Vagina (tissue), 2 donors: ENCODE results near the gene FHIP1A. TPM values are rescaled to one million over a fixed set of nuclear protein-coding genes. Genes with fewer than 3 reads are reported as not detected.

ENCODE experiments used
- DNase-seq, 2 donors: peaks; one replicate each; pipeline ENCODE4 v3.0.0-alpha.2; 2017; ENCODE audit errors: extremely low spot score in 2 of 2
- H3K27ac ChIP-seq: fragments of 200-600 bp; sonication (generic); one replicate; pipeline ENCODE4 v1.5.1; 2019
- H3K27me3 ChIP-seq: fragments of 200-600 bp; sonication (generic); one replicate; pipeline ENCODE4 v1.5.1; 2019
- H3K36me3 ChIP-seq, 2 donors: fragments of 200-600 bp; sonication (generic); one replicate each; pipeline ENCODE4 v1.5.1; 2017 to 2019
- H3K4me1 ChIP-seq: fragments of 200-600 bp; sonication (generic); one replicate; pipeline ENCODE4 v1.5.1; 2019
- H3K4me3 ChIP-seq, 2 donors: fragments of 200-600 bp; sonication (generic); 1 replicate in 1 of 2; 2 replicates in 1 of 2; pipeline ENCODE4 v1.5.1; 2016 to 2019
- H3K9me3 ChIP-seq: fragments of 200-600 bp; sonication (generic); one replicate; pipeline ENCODE4 v1.5.1; 2019
- POLR2A ChIP-seq, 2 donors: fragments of 450-650 bp; IDR thresholded peaks; one replicate each; pipeline ENCODE4 v1.6.1; 2017; ENCODE audit warnings: antibody characterized with exemption in 2 of 2, mild to moderate bottlenecking in 2 of 2, moderate library complexity in 2 of 2
- POLR2AphosphoS5 ChIP-seq, 2 donors: sonication (generic); formaldehyde crosslinking; IDR thresholded peaks; one replicate each; pipeline ENCODE4 v1.9.0; 2017; ENCODE audit warnings: antibody characterized with exemption in 2 of 2, mild to moderate bottlenecking in 2 of 2, low read depth in 1 of 2; ENCODE audit not compliant: insufficient read depth in 1 of 2
- intact Hi-C: fragments of 100-400 bp; cut with DNase I; formaldehyde crosslinking; loops from one replicate; pipeline ENCODE4 v1.15.1; 2023
- total RNA-seq: library from RNA; depleted of rRNA; stranded (reverse); fragments of >200 nt; gene quantifications from one replicate; pipeline ENCODE4 v1.2.3, GENCODE V29; 2016
- TF ChIP-seq, protein P1 (sequence below), 3 experiments: fragments of 450-650 bp in 2 of 3; fragments of 200-600 bp in 1 of 3; sonication (generic) in 1 of 3; IDR thresholded peaks; one replicate each; pipeline ENCODE4 v1.5.1; 2017 to 2019; ENCODE audit warnings: antibody characterized with exemption in 3 of 3, mild to moderate bottlenecking in 2 of 3, moderate library complexity in 2 of 3

The FHIP1A gene
- total RNA-seq, 1 donor from 2014 or later: 20.4 TPM

DNA sequence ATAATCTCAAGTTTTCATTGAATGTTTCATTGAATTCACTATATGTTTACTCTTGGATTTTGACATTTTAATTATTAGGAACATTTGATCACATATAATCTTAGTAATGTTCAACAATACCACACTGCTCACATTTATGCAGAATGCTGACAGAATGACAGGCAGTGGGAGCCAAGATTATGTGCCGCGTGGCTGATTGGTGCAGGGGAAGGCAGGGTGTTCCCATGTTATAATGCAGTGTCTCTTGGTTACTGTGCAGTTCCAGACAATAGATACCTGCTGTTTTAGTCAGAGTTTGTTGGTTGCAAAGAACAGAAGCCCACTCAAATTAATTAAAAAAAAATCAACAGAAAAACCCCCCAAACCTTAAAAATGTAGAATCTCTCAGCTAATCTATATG lies 33.0 kb downstream of the FHIP1A start:
- intact Hi-C loops: no loop called here
- H3K4me3 ChIP-seq: no peak overlapping the region
- TF ChIP-seq, protein P1, sequence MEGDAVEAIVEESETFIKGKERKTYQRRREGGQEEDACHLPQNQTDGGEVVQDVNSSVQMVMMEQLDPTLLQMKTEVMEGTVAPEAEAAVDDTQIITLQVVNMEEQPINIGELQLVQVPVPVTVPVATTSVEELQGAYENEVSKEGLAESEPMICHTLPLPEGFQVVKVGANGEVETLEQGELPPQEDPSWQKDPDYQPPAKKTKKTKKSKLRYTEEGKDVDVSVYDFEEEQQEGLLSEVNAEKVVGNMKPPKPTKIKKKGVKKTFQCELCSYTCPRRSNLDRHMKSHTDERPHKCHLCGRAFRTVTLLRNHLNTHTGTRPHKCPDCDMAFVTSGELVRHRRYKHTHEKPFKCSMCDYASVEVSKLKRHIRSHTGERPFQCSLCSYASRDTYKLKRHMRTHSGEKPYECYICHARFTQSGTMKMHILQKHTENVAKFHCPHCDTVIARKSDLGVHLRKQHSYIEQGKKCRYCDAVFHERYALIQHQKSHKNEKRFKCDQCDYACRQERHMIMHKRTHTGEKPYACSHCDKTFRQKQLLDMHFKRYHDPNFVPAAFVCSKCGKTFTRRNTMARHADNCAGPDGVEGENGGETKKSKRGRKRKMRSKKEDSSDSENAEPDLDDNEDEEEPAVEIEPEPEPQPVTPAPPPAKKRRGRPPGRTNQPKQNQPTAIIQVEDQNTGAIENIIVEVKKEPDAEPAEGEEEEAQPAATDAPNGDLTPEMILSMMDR (IDR thresholded peaks at IDR 0.05): no peak
- TF ChIP-seq POLR2AphosphoS5 (IDR thresholded peaks at IDR 0.05; ENCODE audit: insufficient read depth in 1 of 2, low read depth in 1 of 2) (no peak), POLR2A (IDR thresholded peaks at IDR 0.05) (no peak)
- DNase-seq: no peak
- no peaks in the 10 kb centered on the region for H3K36me3 ChIP-seq
- no peaks in the 10 kb centered on the region for H3K27me3 ChIP-seq
- H3K27ac ChIP-seq: no peak overlapping the region
- no peaks in the 10 kb centered on the region for H3K4me1 ChIP-seq
- no peaks in the 10 kb centered on the region for H3K9me3 ChIP-seq

DNA sequence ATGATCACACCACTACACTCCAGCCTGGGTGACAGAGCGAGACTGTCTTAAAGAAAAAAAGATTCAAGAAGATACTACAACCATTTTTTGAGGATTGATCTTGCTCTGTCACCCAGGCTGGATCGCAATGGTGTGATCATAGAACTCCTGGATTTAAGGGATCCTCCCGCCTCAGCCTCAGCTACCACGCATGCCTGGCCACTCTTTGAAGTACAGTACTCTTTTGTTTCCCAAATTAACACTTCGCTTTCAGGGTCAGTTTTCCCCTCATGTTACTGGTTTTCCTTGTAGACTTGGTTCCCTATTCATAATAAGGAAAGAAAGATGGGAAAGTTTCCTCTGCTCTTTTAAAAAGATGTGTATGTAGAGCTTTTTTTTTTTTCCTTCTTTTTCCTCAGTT lies 34.3 kb downstream of the FHIP1A start:
- no peak for TF ChIP-seq POLR2A (IDR thresholded peaks at IDR 0.05)
- TF ChIP-seq, protein P1 (IDR thresholded peaks at IDR 0.05): no peak
- no peak for TF ChIP-seq POLR2AphosphoS5 (IDR thresholded peaks at IDR 0.05; ENCODE audit: insufficient read depth in 1 of 2, low read depth in 1 of 2)
- Histone ChIP-seq H3K36me3 (no peaks in the 10 kb centered on the region), H3K9me3 (no peaks in the 10 kb centered on the region), H3K4me1 (no peaks in the 10 kb centered on the region), H3K4me3 (no peak overlapping the region), H3K27me3 (no peaks in the 10 kb centered on the region), H3K27ac (no peak overlapping the region)
- DNase-seq: no peak
- intact Hi-C loops: no loop called here

DNA sequence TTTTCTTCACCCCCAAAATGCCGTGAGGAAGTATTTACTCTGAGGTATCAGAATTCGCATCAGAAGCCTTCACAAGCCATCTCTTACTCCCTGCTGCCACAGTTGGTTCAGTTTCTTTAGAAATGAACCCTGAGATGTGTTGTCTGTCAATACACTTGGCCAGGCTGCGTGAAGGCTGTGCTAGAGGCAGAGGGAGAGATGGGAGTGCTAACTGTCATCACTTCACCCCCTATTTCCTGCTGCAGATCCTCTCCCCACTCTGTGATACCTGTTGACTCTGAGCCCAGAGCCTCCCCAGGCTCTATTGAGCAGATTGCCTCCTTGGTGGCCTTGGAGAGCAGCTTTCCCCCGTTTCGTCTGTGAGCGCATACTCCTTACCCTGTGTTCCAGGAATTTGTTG lies 34.8 kb downstream of the FHIP1A start:
- intact Hi-C loops: no loop called here
- Histone ChIP-seq H3K4me3 (no peak overlapping the region), H3K36me3 (no peaks in the 10 kb centered on the region)

DNA sequence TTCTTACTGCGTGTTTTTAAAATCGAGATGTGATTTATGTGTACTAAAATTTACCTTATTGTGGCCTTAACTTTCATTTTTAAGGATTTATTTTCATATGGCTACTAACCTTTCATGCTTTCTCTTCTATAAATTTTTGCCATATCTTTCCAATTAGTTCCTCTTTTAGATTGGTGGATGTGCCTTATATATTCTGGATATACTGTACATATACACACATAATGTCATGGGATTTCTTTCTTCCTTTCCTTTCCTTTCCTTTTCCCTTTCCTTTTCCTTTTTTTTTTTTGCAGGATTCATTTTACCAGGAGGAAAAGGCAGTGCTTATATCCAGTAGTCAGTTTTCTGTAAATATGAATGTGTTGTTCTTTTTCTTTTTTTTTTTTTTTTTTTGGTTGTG lies 37.2 kb downstream of the FHIP1A start:
- no peak for DNase-seq
- H3K4me1 ChIP-seq: no peaks in the 10 kb centered on the region
- TF ChIP-seq, protein P1 (IDR thresholded peaks at IDR 0.05): no peak
- TF ChIP-seq POLR2AphosphoS5 (IDR thresholded peaks at IDR 0.05; ENCODE audit: insufficient read depth in 1 of 2, low read depth in 1 of 2): no peak
- TF ChIP-seq POLR2A (IDR thresholded peaks at IDR 0.05): no peak
- intact Hi-C loops: no loop called here
- H3K27me3 ChIP-seq: no peaks in the 10 kb centered on the region
- H3K9me3 ChIP-seq: no peaks in the 10 kb centered on the region
- no peak overlapping the region for H3K4me3 ChIP-seq
- H3K36me3 ChIP-seq: no peaks in the 10 kb centered on the region
- H3K27ac ChIP-seq: no peak overlapping the region

More for the DNA sequence above, 34.8 kb downstream of the FHIP1A start:
- H3K27me3 ChIP-seq: no peaks in the 10 kb centered on the region
- H3K27ac ChIP-seq: no peak overlapping the region
- H3K9me3 ChIP-seq: no peaks in the 10 kb centered on the region
- no peaks in the 10 kb centered on the region for H3K4me1 ChIP-seq
- TF ChIP-seq, protein P1 (IDR thresholded peaks at IDR 0.05): no peak
- TF ChIP-seq POLR2AphosphoS5 (IDR thresholded peaks at IDR 0.05; ENCODE audit: insufficient read depth in 1 of 2, low read depth in 1 of 2) (no peak), POLR2A (IDR thresholded peaks at IDR 0.05) (no peak)
- no peak for DNase-seq

DNA sequence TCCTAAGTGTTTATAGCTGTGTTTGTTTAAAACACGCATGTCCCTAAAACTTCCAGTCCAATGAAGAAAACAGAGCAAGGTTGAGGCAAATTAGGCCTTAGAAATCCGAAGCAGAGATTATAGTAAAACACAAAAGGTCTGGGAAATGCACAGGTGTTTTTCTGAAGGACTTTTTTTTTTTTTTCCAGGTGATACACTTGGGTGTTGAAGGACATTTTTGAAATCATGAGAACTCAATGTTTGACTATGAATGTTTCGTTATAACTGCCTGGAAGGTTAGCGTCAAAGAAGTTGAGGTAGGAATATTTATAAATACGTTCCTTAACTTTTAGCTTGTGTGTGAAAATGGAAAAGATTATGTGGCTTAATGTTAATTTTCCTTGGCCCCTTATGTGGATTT lies 45.5 kb downstream of the FHIP1A start:
- no peaks in the 10 kb centered on the region for H3K9me3 ChIP-seq
- no peaks in the 10 kb centered on the region for H3K27me3 ChIP-seq
- no peak overlapping the region for H3K27ac ChIP-seq
- intact Hi-C loops: no loop called here
- H3K4me1 ChIP-seq: no peaks in the 10 kb centered on the region
- no peak for TF ChIP-seq POLR2A (IDR thresholded peaks at IDR 0.05)
- TF ChIP-seq POLR2AphosphoS5 (IDR thresholded peaks at IDR 0.05; ENCODE audit: insufficient read depth in 1 of 2, low read depth in 1 of 2): no peak
- TF ChIP-seq, protein P1 (IDR thresholded peaks at IDR 0.05): no peak
- no peak for DNase-seq
- H3K36me3 ChIP-seq: no peaks in the 10 kb centered on the region
- H3K4me3 ChIP-seq: no peak overlapping the region
